ENCODE data around the gene LIPG.

- TF ChIP-seq POLR2A (IDR thresholded peaks at IDR 0.05; ENCODE audit: low read depth, low read length) (no peak), POLR2AphosphoS5 (IDR thresholded peaks at IDR 0.05; ENCODE audit: low read depth, low read length) (no peak)
These were observed 68.4 kb downstream of the LIPG start for GRCh38 chr18:49630246-49630699.

Measured in GM12891 (cell line).